Endodermal cell (in vitro differentiated cells): ENCODE data around the gene KIRREL3. TPM values are rescaled to one million over a fixed set of nuclear protein-coding genes. Genes with fewer than 3 reads are reported as not detected.

Experiments
- DNase-seq: peaks from one replicate; pipeline ENCODE4 v3.0.0-alpha.2; 2017
- H3K27ac ChIP-seq: 2 replicates; pipeline ENCODE4 v1.5.1; 2013; ENCODE audit warnings: mild to moderate bottlenecking, low read depth, low read length, moderate library complexity
- H3K27me3 ChIP-seq: 2 replicates; pipeline ENCODE4 v1.6.1; 2013; ENCODE audit warnings: mild to moderate bottlenecking, low read length, moderate library complexity; ENCODE audit not compliant: insufficient read depth, control insufficient read depth, poor library complexity, severe bottlenecking
- H3K36me3 ChIP-seq: 2 replicates; pipeline ENCODE4 v1.7.0; 2013; ENCODE audit warnings: mild to moderate bottlenecking, low read length, moderate library complexity; ENCODE audit not compliant: control insufficient read depth, insufficient read depth
- H3K4me1 ChIP-seq: one replicate; pipeline ENCODE4 v1.7.0; 2013; ENCODE audit warnings: low read length; ENCODE audit not compliant: control insufficient read depth, insufficient read depth
- H3K4me3 ChIP-seq: 2 replicates; pipeline ENCODE4 v1.5.1; 2013; ENCODE audit warnings: mild to moderate bottlenecking, low read length, moderate library complexity
- H3K9ac ChIP-seq: 2 replicates; pipeline ENCODE4 v1.6.1; 2013; ENCODE audit warnings: mild to moderate bottlenecking, low read length, moderate library complexity; ENCODE audit not compliant: poor library complexity, severe bottlenecking; ENCODE audit errors: extremely low read depth
- H3K9me3 ChIP-seq: 2 replicates; pipeline ENCODE4 v1.6.1; 2013; ENCODE audit warnings: mild to moderate bottlenecking, low read length, moderate library complexity; ENCODE audit not compliant: control insufficient read depth
- H3K27ac Mint-ChIP-seq: 2 replicates; pipeline ENCODE4 v1.8.0; 2020; ENCODE audit warnings: mixed read lengths
- H3K27me3 Mint-ChIP-seq: 2 replicates; pipeline ENCODE4 v1.8.0; 2021; ENCODE audit warnings: mild to moderate bottlenecking, mixed read lengths; ENCODE audit not compliant: insufficient read depth
- H3K36me3 Mint-ChIP-seq: 2 replicates; pipeline ENCODE4 v1.8.0; 2020; ENCODE audit warnings: low read depth, mixed read lengths
- H3K4me1 Mint-ChIP-seq: 2 replicates; pipeline ENCODE4 v1.8.0; 2020; ENCODE audit warnings: mixed read lengths
- H3K4me3 Mint-ChIP-seq: 2 replicates; pipeline ENCODE4 v1.8.0; 2020; ENCODE audit warnings: mild to moderate bottlenecking, moderate library complexity, mixed read lengths
- H3K9me3 Mint-ChIP-seq: 2 replicates; pipeline ENCODE4 v1.8.0; 2020; ENCODE audit warnings: mild to moderate bottlenecking, mixed read lengths
- CTCF ChIP-seq: fragments of 200-600 bp; sonication (generic); conservative IDR thresholded peaks from 2 replicates; pipeline ENCODE4 v1.5.0; 2021; ENCODE audit warnings: antibody characterized with exemption, mild to moderate bottlenecking
- WGBS, 2 experiments: methylation state at CpG; one replicate each; pipeline versions ENCODE4 v1.1.5 to v1.1.7; 2013; ENCODE audit warnings: missing lambda C conversion rate in 2 of 2, mixed read lengths in 1 of 2; ENCODE audit not compliant: insufficient coverage in 1 of 2, insufficient read length in 1 of 2; 5-methylcytosine and 5-hydroxymethylcytosine counted together
- total RNA-seq, 2 donors: library from RNA; stranded (reverse); fragmentation: NEBNext Ultra II Directional in 1 of 2; extraction: Animal tissue kit (Norgen Biotek cat#: 25700) in 1 of 2; gene quantifications; 2 replicates in 1 of 2; 3 replicates in 1 of 2; pipeline ENCODE4 v1.2.1, GENCODE V29; 2021

Gene KIRREL3
- total RNA-seq, 2 donors from 2014 or later = 1.1 to 1.4 TPM

GRCh38 chr11:126437731-126438130, 562.8 kb downstream of the KIRREL3 start:
- Histone ChIP-seq H3K9me3 (no peaks in the 10 kb centered on the region), H3K27ac (no peak overlapping the region), H3K4me1 (peaks cover 5% of the 10 kb centered on the region), H3K27me3 (no peaks in the 10 kb centered on the region), H3K36me3 (no peaks in the 10 kb centered on the region), H3K9ac (no peak overlapping the region), H3K4me3 (no peak overlapping the region)
- Mint-ChIP-seq H3K27me3 (no peaks in the 10 kb centered on the region), H3K36me3 (no peaks in the 10 kb centered on the region), H3K4me3 (no peak overlapping the region), H3K27ac (no peak overlapping the region), H3K9me3 (no peaks in the 10 kb centered on the region), H3K4me1 (peaks cover 25% of the 10 kb centered on the region)
- no peak for DNase-seq
- TF ChIP-seq CTCF = no peak
- WGBS, 2 experiments = 95 to 100% methylated on average over 2 to 5 of the region's 5 CpGs

- Mint-ChIP-seq H3K9me3 (no peaks in the 10 kb centered on the region), H3K4me3 (no peak overlapping the region), H3K27ac (no peak overlapping the region), H3K27me3 (no peaks in the 10 kb centered on the region), H3K36me3 (no peaks in the 10 kb centered on the region), H3K4me1 (peaks cover 21% of the 10 kb centered on the region)
- no peak overlapping the region for H3K27ac ChIP-seq
- TF ChIP-seq CTCF = no peak
- DNase-seq = no peak
- peaks cover 4% of the 10 kb centered on the region for H3K4me1 ChIP-seq
- no peak overlapping the region for H3K9ac ChIP-seq
- H3K9me3 ChIP-seq = no peaks in the 10 kb centered on the region
- no peaks in the 10 kb centered on the region for H3K36me3 ChIP-seq
- H3K27me3 ChIP-seq = no peaks in the 10 kb centered on the region
- no peak overlapping the region for H3K4me3 ChIP-seq
- 90 to 100% methylated on average over 4 to 7 of the region's 7 CpGs for WGBS, 2 experiments
Measured at GRCh38 chr11:126436209-126436755, 564.3 kb downstream of the KIRREL3 start.

- no peaks in the 10 kb centered on the region for H3K27me3 Mint-ChIP-seq
- H3K27ac ChIP-seq = no peak overlapping the region
- no peak overlapping the region for H3K9ac ChIP-seq
- peak overlapping the region; percentile 44 for H3K27ac Mint-ChIP-seq
- WGBS, 2 experiments = 80 to 85% methylated on average over 3 to 12 of the region's 12 CpGs
- H3K4me1 Mint-ChIP-seq = peaks cover 12% of the 10 kb centered on the region
- no peaks in the 10 kb centered on the region for H3K27me3 ChIP-seq
- no peaks in the 10 kb centered on the region for H3K36me3 ChIP-seq
- no peak overlapping the region for H3K4me3 Mint-ChIP-seq
- H3K9me3 ChIP-seq = no peaks in the 10 kb centered on the region
- no peak overlapping the region for H3K4me3 ChIP-seq
- peak; percentile 66 for DNase-seq
- H3K36me3 Mint-ChIP-seq = no peaks in the 10 kb centered on the region
- no peaks in the 10 kb centered on the region for H3K9me3 Mint-ChIP-seq
- TF ChIP-seq CTCF = no peak
- no peaks in the 10 kb centered on the region for H3K4me1 ChIP-seq
Measured at GRCh38 chr11:126434950-126435335, 565.6 kb downstream of the KIRREL3 start.
